DND-41 (cell line): ENCODE results near the gene ETS2.

Experiments
- EZH2 ChIP-seq: IDR thresholded peaks from 3 replicates; pipeline ENCODE4 v1.6.1; 2012; ENCODE audit warnings: borderline replicate concordance, low read depth, mild to moderate bottlenecking, moderate library complexity, low read length, inconsistent platforms; ENCODE audit not compliant: severe bottlenecking
- TF ChIP-seq, protein P1 (sequence below): IDR thresholded peaks from 2 replicates; pipeline ENCODE4 v1.5.1; 2012; ENCODE audit warnings: borderline replicate concordance, low read length, moderate library complexity, mild to moderate bottlenecking; ENCODE audit not compliant: poor library complexity, severe bottlenecking; ENCODE audit errors: extremely low read depth

DNA sequence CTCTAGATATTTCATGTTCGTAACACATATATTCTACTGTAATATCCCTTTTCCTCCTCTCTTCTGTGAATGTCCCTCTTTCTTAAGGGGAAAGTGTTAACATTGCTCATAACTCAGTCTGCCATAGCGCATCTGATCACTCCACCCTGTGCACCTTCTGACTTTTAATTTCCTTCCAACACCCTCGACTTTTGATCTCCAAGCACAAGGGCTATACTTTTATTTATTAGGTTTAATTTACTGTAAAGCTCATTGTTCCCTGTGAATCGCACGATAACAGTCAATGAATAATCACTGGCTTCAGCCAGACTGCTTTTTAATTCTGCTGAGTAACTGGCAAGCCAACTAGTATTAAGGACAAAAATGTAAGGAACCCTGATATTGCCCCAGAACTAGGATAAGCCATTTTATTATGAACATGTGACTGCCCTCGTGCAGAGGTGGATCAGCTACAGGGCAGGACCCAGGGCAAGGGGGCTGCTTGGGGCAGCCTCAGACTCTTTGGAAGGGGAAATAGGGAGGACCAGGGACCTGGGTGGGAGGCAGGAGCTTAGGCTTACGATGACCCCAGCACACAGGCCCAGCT lies 2.6 kb upstream of the ETS2 start:
- TF ChIP-seq, protein P1, sequence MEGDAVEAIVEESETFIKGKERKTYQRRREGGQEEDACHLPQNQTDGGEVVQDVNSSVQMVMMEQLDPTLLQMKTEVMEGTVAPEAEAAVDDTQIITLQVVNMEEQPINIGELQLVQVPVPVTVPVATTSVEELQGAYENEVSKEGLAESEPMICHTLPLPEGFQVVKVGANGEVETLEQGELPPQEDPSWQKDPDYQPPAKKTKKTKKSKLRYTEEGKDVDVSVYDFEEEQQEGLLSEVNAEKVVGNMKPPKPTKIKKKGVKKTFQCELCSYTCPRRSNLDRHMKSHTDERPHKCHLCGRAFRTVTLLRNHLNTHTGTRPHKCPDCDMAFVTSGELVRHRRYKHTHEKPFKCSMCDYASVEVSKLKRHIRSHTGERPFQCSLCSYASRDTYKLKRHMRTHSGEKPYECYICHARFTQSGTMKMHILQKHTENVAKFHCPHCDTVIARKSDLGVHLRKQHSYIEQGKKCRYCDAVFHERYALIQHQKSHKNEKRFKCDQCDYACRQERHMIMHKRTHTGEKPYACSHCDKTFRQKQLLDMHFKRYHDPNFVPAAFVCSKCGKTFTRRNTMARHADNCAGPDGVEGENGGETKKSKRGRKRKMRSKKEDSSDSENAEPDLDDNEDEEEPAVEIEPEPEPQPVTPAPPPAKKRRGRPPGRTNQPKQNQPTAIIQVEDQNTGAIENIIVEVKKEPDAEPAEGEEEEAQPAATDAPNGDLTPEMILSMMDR, result no peak
- no peak for TF ChIP-seq EZH2
